Gastrocnemius medialis (tissue), 4 donors: ENCODE measurements around the gene RHCE. TPM values are rescaled to one million over a fixed set of nuclear protein-coding genes. Genes with fewer than 3 reads are reported as not detected.

Experiments used
- total RNA-seq, 4 donors: library from RNA; depleted of rRNA; stranded (reverse); fragments of >200 nt; gene quantifications; one replicate each; pipeline versions ENCODE4 v1.1.0 to v1.2.3, GENCODE V29; 2016

Gene RHCE
- total RNA-seq, 4 donors from 2014 or later, result 1.0 to 2.4 TPM; not detected in 2

Other genes starting within 250 kb of the RHCE start
- gene SYF2, start 188.3 kb downstream of the RHCE start, total RNA-seq, result 10 to 100 TPM; 49.1 to 67.4 (median 58.3) TPM
- gene RSRP1, start 173.4 kb downstream of the RHCE start, total RNA-seq, result 10 to 100 TPM; 10.3 to 43.0 (median 20.9) TPM
- under 1 TPM in 1 of 4 donors, not detected in 3; 0.40 TPM for gene RHD, start 148.3 kb downstream of the RHCE start, total RNA-seq
- gene TMEM50A, start 82.5 kb downstream of the RHCE start, total RNA-seq, result 10 to 100 TPM; 28.4 to 47.9 (median 43.0) TPM
- gene MACO1, start 10.1 kb upstream of the RHCE start, total RNA-seq, result 10 to 100 TPM; 38.8 to 74.6 (median 44.8) TPM
- 10 to 100 TPM in 3 of 4 donors, 1 to 10 TPM in 1; 10.0 to 17.9 (median 14.2) TPM for gene LDLRAP1, start 122.8 kb upstream of the RHCE start, total RNA-seq
- gene MAN1C1, start 196.0 kb upstream of the RHCE start, total RNA-seq, result 1 to 10 TPM; 2.0 to 4.4 (median 2.5) TPM